GM15510 (cell line): ENCODE measurements around the gene RPL10A.

Experiments
- POLR2A ChIP-seq: IDR thresholded peaks from 3 replicates; pipeline ENCODE4 v1.6.1; 2011; ENCODE audit warnings: borderline replicate concordance; ENCODE audit not compliant: insufficient read length; ENCODE audit errors: extremely low read depth

Gene RPL10A

DNA sequence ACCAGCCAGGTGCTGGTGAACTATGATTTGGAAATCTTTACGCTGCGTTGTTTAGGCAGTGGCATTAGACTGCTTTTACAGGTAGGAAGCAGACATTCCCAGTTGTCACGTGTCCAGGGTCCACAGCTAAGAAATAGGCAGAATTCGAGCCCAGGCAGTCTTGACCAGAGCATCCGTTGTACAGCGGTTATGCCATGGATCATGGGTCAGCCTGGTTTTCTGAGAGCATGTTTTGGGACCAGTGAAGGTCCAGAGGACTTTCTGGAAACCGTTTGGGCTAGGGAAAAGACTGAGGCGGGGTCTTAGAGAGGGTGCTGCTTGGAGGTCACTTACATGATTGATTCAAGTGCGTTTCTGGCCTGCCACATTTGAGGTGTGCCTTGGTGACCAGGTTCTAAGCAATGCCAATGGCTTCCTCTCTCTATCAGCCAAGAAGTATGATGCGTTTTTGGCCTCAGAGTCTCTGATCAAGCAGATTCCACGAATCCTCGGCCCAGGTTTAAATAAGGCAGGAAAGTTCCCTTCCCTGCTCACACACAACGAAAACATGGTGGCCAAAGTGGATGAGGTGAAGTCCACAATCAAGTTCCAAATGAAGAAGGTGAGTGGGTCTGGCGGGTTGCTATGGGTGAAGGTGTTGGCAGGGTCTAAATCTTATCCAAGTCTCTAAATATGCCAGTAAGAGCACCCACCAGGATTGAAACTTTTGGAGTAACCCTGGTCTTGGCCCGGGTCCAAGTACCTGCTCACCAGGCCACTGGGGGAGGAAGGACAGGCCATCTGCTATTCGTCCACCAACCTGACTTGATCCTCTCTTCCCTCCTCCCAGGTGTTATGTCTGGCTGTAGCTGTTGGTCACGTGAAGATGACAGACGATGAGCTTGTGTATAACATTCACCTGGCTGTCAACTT lies 1.8 kb downstream of the RPL10A start:
- TF ChIP-seq POLR2A = no peak

DNA sequence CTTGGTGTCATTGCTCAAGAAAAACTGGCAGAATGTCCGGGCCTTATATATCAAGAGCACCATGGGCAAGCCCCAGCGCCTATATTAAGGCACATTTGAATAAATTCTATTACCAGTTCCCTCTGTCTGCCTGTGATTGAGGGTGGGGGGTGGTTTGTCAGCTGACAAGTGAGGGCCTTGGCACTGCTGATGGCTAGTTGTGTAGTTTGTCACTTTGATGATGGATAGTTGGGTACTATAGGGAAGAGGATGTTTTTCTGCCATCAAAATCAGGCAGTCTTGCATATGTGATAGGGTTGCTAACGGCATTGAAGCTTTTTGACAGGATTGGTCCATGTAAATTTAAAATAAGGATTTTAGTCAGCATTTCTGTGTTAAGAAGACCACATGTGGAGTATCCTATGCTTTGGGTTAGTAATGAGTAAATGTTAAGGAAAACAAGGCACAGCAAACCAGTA lies 2.5 kb downstream of the RPL10A start:
- TF ChIP-seq POLR2A = no peak

DNA sequence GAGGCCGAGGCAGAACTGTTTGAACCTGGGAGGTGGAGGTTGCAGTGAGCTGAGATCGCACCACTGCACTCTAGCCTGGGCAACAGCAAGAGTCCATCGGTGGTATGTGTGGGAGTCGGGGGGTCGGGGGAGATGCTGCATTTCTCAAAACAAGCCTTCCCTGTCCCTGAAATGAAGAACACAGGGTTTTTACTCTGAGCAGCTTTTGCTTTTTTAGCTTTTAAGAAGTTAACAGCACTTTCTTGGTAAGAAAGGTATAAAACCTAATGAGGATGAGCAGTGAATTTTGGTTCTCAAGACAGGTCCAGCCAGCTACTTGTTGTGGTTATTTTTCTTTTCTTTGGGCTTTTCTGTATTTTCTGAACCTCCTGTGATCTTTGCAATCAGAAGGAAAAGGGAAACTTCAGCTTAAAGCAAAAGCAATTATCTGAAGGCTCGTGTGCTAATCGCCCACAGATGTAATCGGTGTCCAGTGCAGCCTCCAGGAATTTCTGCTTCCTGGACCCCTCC lies 3.7 kb downstream of the RPL10A start:
- TF ChIP-seq POLR2A = peak; percentile 4

DNA sequence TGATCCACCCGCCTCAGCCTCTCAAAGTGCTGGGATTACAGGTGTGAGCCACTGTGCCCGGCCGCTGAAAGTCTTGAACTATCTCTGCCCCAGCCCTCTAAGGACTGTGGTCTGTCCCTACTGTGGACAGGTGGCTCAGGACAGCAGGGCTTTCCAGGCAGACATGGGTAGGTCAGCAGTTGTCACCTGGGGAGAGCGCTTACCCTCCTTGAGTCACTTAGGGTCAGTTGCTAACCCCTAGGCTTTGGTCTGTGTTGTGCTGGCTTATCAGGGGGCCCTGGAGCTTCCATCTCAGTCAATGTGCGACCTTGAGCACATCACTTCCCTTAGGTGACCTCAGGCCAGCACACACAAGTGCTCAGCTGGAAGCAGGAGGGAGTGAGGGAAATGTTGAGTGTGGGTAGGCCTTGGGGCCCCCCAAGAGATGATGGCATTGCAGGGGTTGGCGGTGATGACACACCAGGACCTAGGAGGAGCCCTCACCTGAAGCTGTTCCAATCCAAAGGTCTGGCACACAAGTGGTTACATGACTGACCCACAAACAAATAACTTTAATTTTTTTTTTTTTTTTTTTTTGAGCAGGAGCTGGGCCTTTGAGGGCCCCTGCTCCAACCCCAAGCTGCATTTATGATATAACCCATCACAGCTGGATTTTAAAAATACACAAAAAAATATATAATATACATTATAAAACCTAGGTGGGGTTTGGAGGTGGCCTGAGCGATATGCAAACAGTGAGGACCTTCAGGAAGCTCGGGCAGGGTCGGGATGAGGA lies 5.1 kb downstream of the RPL10A start:
- no peak for TF ChIP-seq POLR2A

DNA sequence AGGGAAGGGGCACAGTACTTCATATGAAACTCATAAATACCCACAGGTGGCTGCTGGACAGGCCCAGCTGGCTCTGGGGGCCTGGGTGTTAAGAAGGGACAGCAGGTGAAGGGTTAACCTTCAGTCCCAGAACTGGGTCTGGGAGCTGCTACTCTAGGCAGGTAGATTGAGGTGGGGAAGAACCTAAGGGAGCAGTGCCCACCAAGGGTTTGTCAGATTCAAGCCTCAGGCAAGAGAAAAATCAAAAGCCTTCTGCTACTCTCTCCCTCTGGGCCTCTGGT lies 5.6 kb downstream of the RPL10A start:
- TF ChIP-seq POLR2A = no peak

DNA sequence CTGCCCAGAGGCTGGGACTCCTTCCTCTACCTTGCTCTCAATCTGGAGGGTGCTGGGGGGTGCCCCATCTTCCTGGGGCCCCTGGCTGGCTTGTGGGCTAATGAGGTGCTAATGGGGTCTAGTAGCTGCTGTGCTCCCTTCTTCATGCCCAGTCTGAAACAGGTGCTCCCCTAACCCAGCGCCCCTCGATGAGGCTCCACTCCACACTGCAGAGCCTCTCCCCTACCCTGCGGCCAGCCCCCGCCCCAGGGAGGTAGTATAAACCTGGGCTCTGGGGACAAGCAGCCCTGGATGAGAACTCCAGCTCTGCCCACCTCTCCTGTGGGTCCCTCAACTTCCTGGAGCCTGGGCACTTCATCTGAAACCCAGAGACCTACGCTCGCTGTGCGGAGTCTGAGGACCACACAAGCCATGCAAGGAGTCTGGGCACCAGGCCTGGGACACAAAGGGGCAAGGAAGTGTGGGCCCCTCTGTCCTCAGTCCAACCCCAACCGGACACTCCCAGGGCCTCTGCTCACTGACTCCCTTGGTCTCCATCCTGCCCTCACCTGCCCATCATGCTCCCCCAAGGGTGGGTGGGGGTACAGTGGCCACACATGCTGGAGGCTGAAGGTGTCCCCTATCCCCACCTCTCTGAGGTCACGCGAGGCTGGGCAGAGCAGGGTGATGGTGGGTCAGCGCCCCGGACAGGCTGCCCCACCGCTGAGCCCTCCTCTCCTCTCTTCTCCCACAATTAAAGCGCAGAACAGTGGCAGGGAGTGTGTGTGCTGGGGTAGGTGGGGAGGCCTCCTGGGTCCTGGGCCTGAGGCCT lies 6.1 kb downstream of the RPL10A start:
- peak; percentile 4 for TF ChIP-seq POLR2A

DNA sequence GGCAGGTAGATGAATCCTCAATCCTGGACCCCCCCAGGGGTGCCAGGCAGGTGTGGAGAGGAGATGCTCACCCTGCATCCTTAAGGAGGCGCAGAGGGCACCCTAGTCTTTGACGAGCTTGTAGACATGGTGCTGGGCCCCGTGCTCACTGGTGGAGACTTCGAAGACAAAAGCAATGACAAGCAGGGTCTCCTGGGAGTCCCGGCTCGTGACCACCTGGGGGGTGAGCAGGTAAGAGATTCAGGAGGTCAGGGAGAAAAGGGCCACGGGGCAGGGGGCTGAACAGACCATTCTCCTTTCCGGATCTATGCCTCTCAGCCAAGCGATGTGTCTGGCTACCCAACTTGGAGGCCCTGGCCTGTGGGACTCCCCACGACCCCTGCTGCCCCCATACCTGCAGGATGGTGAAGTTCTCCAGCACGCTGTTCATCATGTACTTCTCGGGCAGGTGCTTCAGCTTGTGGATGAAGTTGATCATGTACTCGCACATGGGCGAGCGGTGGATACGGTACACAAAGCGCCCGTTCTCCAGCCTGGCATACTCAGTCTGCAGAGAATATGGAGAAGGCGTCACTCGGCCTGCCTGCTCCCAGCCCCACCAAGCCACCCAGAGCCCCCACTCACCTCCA lies 6.9 kb downstream of the RPL10A start:
- TF ChIP-seq POLR2A = no peak

DNA sequence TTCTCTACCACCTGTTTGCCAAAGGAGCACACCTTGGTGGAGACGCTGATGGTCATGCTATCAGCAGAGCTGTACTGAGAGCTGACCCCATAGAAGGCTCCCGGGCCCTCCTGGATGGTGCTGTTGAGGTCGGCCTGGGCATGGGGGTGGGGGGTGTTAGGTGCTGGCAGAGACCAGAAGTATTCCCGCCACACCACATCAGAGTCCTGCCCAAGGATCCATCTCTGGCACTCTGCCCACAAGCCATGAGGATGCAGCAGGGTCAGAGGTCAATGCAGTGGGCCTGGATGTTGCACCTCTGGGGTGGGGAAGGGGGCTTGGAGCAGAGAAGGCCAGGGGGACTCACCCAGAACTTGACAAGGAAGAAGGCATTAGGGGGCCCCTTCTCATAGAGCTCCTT lies 7.4 kb downstream of the RPL10A start:
- TF ChIP-seq POLR2A = no peak

DNA sequence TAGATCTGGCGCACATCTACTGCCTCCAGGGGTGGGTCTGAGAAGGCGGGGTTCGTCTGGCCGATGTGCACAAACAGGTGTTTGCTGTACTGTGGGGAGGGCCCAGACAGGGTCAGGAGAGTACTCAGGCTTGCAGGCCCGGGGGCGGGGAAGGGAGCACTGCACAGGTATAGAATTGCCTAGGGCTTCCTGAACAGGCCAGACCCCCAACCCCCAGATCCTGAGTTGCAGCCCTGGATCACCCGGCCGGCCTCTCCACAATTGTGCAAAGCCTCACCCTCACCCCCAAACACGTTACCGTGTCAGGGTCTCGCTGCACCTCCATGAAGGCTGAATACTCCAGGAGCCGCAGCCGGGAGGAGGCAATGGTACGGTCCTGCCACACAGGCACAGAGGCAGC lies 7.8 kb downstream of the RPL10A start:
- no peak for TF ChIP-seq POLR2A

DNA sequence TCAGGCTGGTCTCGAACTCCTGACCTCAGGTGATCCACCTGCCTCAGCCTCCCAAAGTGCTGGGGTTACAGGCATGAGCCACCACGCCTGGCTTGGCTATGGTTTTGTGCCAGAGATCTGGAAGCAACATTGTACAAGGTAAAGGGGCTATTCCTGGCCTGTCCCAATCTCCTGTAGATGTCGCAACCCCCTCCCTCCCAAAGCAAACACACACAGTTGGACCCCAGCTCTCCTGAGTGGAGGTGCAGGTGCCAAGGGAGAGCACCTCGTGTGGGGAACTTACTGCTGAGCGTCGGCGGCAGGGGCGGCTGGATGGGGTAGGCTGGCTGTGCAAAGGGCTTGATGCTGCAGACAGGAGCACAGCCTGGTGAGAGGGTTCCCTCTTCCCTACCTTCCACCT lies 8.8 kb downstream of the RPL10A start:
- TF ChIP-seq POLR2A = no peak

DNA sequence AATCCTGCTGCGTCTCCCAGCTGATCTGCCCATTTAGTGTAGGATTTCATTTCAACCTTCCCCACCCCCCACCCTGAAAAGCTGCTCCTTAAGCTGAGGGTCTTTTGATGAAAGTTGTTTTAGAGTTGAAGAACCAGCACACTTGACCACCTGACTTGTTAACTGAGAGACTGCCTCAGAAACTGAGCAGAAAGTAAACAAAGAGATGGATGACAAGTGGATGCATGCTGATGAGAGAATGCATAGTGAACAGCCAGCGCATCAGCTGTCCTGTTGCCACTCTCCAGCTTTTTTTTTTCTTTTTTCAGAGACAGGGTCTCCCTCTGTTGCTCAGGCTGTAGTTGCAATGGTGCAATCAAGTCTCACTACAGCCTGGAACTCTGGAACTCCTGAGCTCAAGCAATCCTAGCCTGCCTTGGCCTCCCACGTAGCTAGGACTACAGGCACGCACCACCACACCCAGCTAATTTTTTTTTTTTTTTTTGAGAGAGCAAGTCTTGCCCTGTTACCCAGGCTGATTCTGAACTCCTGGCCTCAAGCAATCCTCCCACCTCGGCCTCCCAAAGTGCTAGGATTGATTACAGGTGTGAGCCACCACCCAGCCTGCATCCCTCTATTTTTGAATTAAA lies 9.5 kb downstream of the RPL10A start:
- no peak for TF ChIP-seq POLR2A

DNA sequence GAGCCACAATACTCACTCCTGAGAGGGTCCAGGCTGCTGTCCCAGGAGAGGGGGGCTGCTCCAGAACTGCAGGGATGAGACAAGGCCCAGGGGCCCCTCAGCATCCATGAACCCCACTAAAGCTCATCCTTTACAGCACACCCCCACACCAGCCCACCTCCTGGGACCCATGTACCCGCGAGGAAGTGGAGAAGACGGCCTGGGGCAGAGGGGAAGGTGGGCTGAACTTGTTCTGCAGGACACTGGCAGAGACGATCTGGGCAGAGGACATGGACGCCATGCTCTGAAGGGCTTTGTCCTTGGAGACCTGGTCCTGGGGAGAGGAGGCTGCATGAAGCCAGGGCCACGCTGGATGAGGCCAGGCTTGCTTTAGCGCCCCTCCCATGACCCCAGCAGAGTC lies 10.1 kb downstream of the RPL10A start:
- TF ChIP-seq POLR2A = no peak

DNA sequence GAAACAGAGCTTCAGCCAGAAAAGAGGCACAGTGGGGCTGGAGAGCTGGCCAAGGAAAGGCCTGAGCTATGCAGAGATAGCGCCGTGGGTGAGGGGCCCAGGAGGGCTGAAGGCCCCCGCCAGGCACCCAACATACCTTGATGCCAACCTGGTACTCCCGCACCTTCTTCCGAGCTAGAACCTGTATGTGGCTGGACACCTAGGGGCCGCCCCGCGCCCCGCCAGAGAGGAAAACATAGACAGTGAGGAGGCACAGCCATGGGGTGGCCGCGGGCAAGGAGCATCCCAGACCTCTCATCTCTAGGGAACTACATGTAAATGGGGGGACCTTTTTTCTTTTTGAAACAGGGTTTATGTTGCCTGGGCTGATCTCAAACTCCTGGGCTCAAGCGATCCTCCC lies 12.0 kb downstream of the RPL10A start:
- TF ChIP-seq POLR2A = no peak

DNA sequence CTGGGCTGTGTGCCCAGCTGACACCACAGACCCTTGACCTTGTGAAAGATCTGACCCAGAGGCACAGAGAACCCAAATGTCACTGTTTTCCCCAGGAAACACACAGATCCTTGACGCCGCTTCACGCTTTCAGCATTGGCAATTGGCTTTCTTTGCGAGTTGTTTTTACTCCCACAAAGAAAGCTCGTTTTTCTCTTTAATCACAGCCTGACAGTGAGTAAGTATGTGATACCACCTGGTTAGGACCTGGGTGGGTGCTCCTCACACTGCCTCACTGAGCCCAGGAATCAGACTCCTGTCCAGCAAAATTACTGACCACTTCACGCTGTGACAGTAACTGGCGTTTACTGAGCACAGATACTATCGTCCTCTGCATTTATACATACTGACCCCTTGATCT lies 13.0 kb downstream of the RPL10A start:
- no peak for TF ChIP-seq POLR2A
